Colonic mucosa (tissue), 4 donors: ENCODE results near the gene SMOC1. TPM values are rescaled to one million over a fixed set of nuclear protein-coding genes. Genes with fewer than 3 reads are reported as not detected.
"Not testable (repeated sequence)": the region's sequence is repeated elsewhere in the genome, so short reads cannot be mapped to it uniquely, and the experiment has no call there.

Experiments used
- DNase-seq: peaks from one replicate; pipeline ENCODE4 v3.0.0-alpha.2; 2020
- H3K27ac ChIP-seq: fragments of 200-600 bp; one replicate; pipeline ENCODE4 v1.8.0; 2021
- H3K27me3 ChIP-seq: fragments of 200-600 bp; one replicate; pipeline ENCODE4 v1.8.0; 2021
- H3K36me3 ChIP-seq: fragments of 200-600 bp; one replicate; pipeline ENCODE4 v1.8.0; 2021
- H3K4me1 ChIP-seq: fragments of 200-600 bp; one replicate; pipeline ENCODE4 v1.8.0; 2021; ENCODE audit warnings: mild to moderate bottlenecking
- H3K4me3 ChIP-seq: fragments of 200-600 bp; one replicate; pipeline ENCODE4 v1.8.0; 2021
- H3K9ac ChIP-seq, 2 donors: one replicate each; pipeline ENCODE4 v1.7.0; 2013; ENCODE audit warnings: control low read depth in 2 of 2, low read depth in 2 of 2, low read length in 2 of 2
- H3K9me3 ChIP-seq: fragments of 200-600 bp; one replicate; pipeline ENCODE4 v1.8.0; 2021
- intact Hi-C: fragments of 100-400 bp; cut with DNase I; formaldehyde crosslinking; loops from one replicate; pipeline ENCODE4 v1.14.1; 2022
- total RNA-seq, 2 donors: library from RNA; stranded (reverse); fragmentation: NEBNext Ultra II Directional in 1 of 2; extraction: Animal tissue kit (Norgen Biotek cat#: 25700) in 1 of 2; gene quantifications; one replicate each; pipeline ENCODE4 v1.2.1, GENCODE V29; 2021
- TF ChIP-seq, protein P1 (sequence below): fragments of 200-600 bp; IDR thresholded peaks from one replicate; pipeline ENCODE4 v1.8.0; 2022; ENCODE audit warnings: antibody characterized with exemption, mild to moderate bottlenecking
- donor health status: healthy.
- donor health status: DM: no; HTN: no; CAD: no.
- donor health status: DM: no; HTN: no; CAD: no.

The SMOC1 gene
- total RNA-seq, 2 donors from 2014 or later: 0.50 to 0.67 TPM

- no peaks in the 10 kb centered on the region for H3K9me3 ChIP-seq
- H3K4me3 ChIP-seq: no peak overlapping the region
- no peak overlapping the region for H3K9ac ChIP-seq
- DNase-seq: no peak
- intact Hi-C loops: no loop called here
- TF ChIP-seq, protein P1, sequence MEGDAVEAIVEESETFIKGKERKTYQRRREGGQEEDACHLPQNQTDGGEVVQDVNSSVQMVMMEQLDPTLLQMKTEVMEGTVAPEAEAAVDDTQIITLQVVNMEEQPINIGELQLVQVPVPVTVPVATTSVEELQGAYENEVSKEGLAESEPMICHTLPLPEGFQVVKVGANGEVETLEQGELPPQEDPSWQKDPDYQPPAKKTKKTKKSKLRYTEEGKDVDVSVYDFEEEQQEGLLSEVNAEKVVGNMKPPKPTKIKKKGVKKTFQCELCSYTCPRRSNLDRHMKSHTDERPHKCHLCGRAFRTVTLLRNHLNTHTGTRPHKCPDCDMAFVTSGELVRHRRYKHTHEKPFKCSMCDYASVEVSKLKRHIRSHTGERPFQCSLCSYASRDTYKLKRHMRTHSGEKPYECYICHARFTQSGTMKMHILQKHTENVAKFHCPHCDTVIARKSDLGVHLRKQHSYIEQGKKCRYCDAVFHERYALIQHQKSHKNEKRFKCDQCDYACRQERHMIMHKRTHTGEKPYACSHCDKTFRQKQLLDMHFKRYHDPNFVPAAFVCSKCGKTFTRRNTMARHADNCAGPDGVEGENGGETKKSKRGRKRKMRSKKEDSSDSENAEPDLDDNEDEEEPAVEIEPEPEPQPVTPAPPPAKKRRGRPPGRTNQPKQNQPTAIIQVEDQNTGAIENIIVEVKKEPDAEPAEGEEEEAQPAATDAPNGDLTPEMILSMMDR: no peak
- no peaks in the 10 kb centered on the region for H3K27me3 ChIP-seq
- H3K4me1 ChIP-seq: no peaks in the 10 kb centered on the region
- H3K36me3 ChIP-seq: no peaks in the 10 kb centered on the region
- H3K27ac ChIP-seq: no peak overlapping the region
Measured at GRCh38 chr14:69900603-69901002, 21.4 kb downstream of the SMOC1 start.

DNA sequence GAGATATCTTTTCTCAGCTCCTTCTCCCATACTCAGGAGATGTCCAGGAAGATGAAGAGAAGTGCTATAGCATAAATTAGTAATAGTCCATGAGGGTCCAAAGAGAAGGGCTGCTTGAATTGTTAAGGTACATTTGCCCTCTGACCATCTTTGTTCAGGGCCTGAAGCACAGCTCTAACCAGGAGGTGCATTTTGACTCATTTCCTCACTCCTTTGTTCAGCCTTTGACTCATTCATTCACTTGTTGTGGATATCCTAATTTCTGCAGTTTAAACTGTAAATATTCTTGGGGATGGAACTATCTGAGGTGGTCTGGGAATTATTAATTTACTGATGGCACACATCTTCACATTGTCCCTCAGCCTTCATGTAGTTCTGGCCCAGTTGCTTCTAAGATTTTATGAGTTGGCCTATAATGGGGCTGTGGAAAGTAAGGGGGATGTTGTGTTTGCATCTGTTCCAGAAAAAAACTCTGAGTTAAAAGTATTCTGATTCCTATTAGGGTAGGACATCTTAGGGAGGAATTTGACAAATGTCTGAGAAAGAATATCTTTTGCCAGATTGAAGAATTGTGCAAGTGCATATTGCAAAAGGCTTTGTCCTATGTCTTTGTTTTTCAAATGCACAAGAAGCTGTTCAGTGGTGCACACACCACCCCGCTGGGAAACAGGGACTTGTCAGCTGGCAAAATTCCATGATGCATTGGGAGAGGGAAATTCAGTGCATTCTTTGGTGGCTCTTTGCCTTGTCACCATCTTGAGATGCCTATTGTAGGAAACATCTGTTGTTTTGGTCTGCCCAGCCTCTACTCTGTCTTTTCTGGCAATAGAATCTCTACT is 22.1 kb downstream of the SMOC1 start:
- Histone ChIP-seq H3K27me3 (no peaks in the 10 kb centered on the region), H3K4me3 (no peak overlapping the region), H3K9me3 (no peaks in the 10 kb centered on the region), H3K27ac (no peak overlapping the region), H3K36me3 (no peaks in the 10 kb centered on the region), H3K4me1 (no peaks in the 10 kb centered on the region), H3K9ac (no peak overlapping the region)
- intact Hi-C loops: no loop called here
- no peak for DNase-seq
- TF ChIP-seq, protein P1: no peak

GRCh38 chr14:69903046-69903445 is 23.8 kb downstream of the SMOC1 start:
- H3K4me3 ChIP-seq, H3K9me3 ChIP-seq, H3K9ac ChIP-seq, H3K27me3 ChIP-seq, H3K27ac ChIP-seq, intact Hi-C loops, H3K4me1 ChIP-seq, DNase-seq, H3K36me3 ChIP-seq: not testable (repeated sequence)

DNA sequence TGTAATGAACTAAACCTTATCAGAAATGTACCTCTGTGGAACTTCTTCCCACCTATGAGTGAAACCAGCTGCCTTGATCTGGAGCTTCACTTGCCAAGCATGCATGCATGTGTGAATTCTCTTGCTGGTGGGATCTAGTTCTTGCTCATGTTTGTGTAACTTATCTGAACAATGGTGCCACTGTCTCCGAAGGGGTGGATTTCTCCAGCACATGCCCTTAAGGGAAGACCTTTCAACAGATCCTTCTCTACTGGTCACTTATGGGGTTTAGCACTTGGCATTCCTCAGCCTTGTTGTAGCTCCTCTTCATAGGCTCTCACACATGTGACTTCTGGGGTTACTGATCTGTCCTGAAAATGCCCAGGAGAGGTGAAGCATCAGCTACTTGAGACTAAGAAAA is 25.0 kb downstream of the SMOC1 start:
- no peak for DNase-seq
- intact Hi-C loops: no loop called here

GRCh38 chr14:69906201-69906600 is 27.0 kb downstream of the SMOC1 start:
- no peaks in the 10 kb centered on the region for H3K36me3 ChIP-seq
- no peak overlapping the region for H3K9ac ChIP-seq
- intact Hi-C loops: no loop called here
- H3K9me3 ChIP-seq: no peaks in the 10 kb centered on the region
- no peaks in the 10 kb centered on the region for H3K27me3 ChIP-seq
- H3K4me1 ChIP-seq: no peaks in the 10 kb centered on the region
- H3K4me3 ChIP-seq: no peak overlapping the region
- DNase-seq: no peak
- H3K27ac ChIP-seq: no peak overlapping the region
- TF ChIP-seq, protein P1: no peak

More for the DNA sequence above, 25.0 kb downstream of the SMOC1 start:
- Histone ChIP-seq H3K27me3 (no peaks in the 10 kb centered on the region), H3K9me3 (no peaks in the 10 kb centered on the region), H3K4me3 (no peak overlapping the region), H3K9ac (no peak overlapping the region), H3K36me3 (no peaks in the 10 kb centered on the region), H3K4me1 (no peaks in the 10 kb centered on the region), H3K27ac (no peak overlapping the region)
- TF ChIP-seq, protein P1: no peak

DNA sequence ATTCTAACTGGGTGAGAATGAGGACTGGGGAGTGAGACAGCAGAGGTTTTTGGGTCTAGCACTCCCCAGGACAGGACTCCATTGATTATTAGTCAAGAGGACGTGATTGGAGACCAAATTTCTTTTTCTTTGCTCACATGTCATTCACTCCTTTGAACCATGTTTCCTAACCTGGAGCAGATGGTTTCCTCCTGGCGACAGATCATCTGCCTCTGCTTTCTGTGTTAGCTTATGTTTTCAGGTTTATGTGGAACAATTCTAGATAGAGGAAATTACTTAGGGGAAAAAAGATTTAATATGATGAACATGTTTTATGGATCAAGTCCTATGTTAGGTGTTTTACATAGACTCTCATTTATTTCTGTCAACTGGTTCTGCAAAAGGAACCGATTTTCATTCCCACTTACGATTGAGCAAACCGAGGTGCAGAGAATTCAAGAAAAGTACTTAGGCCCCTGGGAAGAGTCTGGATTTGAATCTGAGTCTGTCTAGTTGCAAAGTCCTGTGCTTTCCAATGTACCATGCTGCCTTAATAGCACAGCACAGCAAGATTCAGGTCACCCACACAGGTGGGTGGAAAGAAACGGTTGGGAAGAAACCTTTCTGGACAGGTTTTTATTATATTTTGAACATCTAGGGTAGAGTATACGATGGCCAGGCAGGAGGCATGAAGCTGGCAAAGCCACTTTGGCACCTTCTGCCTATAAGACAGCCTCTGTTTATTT is 30.8 kb downstream of the SMOC1 start:
- DNase-seq: no peak
- TF ChIP-seq, protein P1: no peak
- Histone ChIP-seq H3K9ac (no peak overlapping the region), H3K9me3 (no peaks in the 10 kb centered on the region), H3K27me3 (no peaks in the 10 kb centered on the region), H3K36me3 (no peaks in the 10 kb centered on the region), H3K27ac (no peak overlapping the region), H3K4me3 (no peak overlapping the region), H3K4me1 (no peaks in the 10 kb centered on the region)
- intact Hi-C loops: no loop called here
